Fibroblast of mammary gland (primary cell): ENCODE results near the gene CCDC174.
A peak's percentile ranks its signal among the peaks of the same experiment; 100 is the strongest.

Experiments used
- DNase-seq: peaks from one replicate; pipeline ENCODE4 v3.0.0-alpha.2; 2010; ENCODE audit warnings: low read depth
- H3K4me3 ChIP-seq: 2 replicates; pipeline ENCODE4 v1.5.1; 2011; ENCODE audit warnings: low read depth, mild to moderate bottlenecking, low read length, moderate library complexity; ENCODE audit not compliant: control insufficient read depth
- CTCF ChIP-seq: conservative IDR thresholded peaks from 2 replicates; pipeline ENCODE4 v1.5.1; 2011; ENCODE audit warnings: low read depth, low read length, inconsistent platforms; ENCODE audit not compliant: control insufficient read depth, insufficient read depth

CCDC174 gene

GRCh38 chr3:14664170-14664569 is 12.6 kb downstream of the CCDC174 start:
- no peak for TF ChIP-seq CTCF
- DNase-seq, result no peak
- no peak overlapping the region for H3K4me3 ChIP-seq

- no peak for TF ChIP-seq CTCF
- DNase-seq, result no peak
- no peak overlapping the region for H3K4me3 ChIP-seq
These were observed 21.0 kb downstream of the CCDC174 start for GRCh38 chr3:14672588-14672987.

- no peak for DNase-seq
These were observed 23.3 kb downstream of the CCDC174 start, which contains the start of gene C3orf20 for GRCh38 chr3:14674841-14675240. C3orf20 (plus strand) TSS chr3:14675141; CDS start chr3:14682714, 7,573 bp downstream.

GRCh38 chr3:14676881-14677280 is 25.3 kb downstream of the CCDC174 start:
- no peak for DNase-seq
- H3K4me3 ChIP-seq, result no peak overlapping the region
- TF ChIP-seq CTCF, result no peak

More at GRCh38 chr3:14674841-14675240, 23.3 kb downstream of the CCDC174 start, which contains the start of gene C3orf20:
- H3K4me3 ChIP-seq, result no peak within 1 kb of the TSS
- TF ChIP-seq CTCF, result no peak

GRCh38 chr3:14678015-14678503 is 26.5 kb downstream of the CCDC174 start:
- no peak overlapping the region for H3K4me3 ChIP-seq
- no peak for DNase-seq
- no peak for TF ChIP-seq CTCF

- no peak overlapping the region for H3K4me3 ChIP-seq
- no peak for TF ChIP-seq CTCF
- DNase-seq, result no peak
These were observed 28.6 kb downstream of the CCDC174 start for GRCh38 chr3:14680115-14680514.

GRCh38 chr3:14680716-14681115 is 29.2 kb downstream of the CCDC174 start:
- DNase-seq, result peak; percentile 14

More at GRCh38 chr3:14680716-14681115, 29.2 kb downstream of the CCDC174 start:
- H3K4me3 ChIP-seq, result no peak overlapping the region
- no peak for TF ChIP-seq CTCF
